C4-2B (cell line): ENCODE measurements around the gene ZNF488.

Experiments used
- CTCF ChIP-seq: fragments of 450-650 bp; conservative IDR thresholded peaks from 2 replicates; pipeline ENCODE4 v1.5.1; 2017; ENCODE audit warnings: mild to moderate bottlenecking
- ZFX ChIP-seq: fragments of 450-650 bp; IDR thresholded peaks from 2 replicates; pipeline ENCODE4 v1.6.1; 2017

DNA sequence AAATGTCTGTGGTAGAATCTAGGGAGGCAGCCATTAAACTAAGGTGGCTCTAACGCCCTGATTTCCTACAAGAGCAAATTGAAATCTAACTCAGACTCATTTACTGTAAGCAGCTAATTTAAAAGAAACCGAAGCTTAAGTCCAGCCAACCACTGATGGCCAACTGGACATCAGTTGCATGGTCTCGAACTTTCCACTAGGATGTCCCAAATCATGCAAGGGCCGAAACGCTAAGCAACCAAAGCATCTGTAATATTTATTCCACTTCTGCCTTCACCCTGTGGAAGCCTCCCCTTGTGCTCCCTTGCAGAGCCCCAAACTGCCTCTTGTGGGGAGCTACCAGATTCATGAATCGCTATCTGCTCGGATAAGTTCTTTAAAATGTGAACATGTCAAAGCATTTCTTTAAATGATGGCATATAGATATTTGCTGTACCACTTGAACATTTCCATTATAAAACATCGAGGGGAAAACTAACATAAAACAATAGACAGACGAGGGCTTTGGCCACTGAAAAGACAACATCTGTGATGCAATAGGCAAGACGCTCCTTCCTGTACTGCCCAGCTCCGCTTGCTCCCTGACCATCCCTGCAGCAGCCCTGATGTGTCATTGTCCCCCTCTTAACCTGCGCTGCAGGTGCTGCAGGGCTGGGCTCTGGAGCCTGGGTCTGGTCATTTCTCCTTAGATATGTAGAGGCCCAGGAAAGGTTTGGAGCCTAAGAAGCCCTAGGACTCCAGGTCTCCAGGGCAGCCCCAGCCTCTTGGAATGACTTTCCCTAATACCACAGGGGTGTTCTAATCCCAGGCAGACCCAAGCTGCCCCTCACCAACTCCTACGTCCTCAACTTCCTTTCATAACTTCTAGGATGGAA is 38.9 kb downstream of the ZNF488 start:
- TF ChIP-seq CTCF = no peak
- no peak for TF ChIP-seq ZFX
